GM12878 (cell line): Measurements from ENCODE around the gene ABCC3. TPM values are rescaled to one million over a fixed set of nuclear protein-coding genes. Genes with fewer than 3 reads are reported as not detected.

Source experiments
- FOXM1 ChIP-seq: IDR thresholded peaks from 2 replicates; pipeline ENCODE4 v1.6.1; 2012; ENCODE audit warnings: low read depth, mild to moderate bottlenecking, inconsistent platforms, low read length, moderate library complexity
- IKZF1 ChIP-seq: fragments of 450-650 bp; conservative IDR thresholded peaks from 2 replicates; pipeline ENCODE4 v1.6.1; 2017; ENCODE audit warnings: antibody characterized with exemption, mild to moderate bottlenecking
- IKZF2 ChIP-seq, 2 experiments: fragments of 450-650 bp; IDR thresholded peaks; 2 replicates each; pipeline ENCODE4 v1.6.1; 2017; ENCODE audit warnings: mild to moderate bottlenecking in 2 of 2, moderate library complexity in 2 of 2
- MEF2B ChIP-seq: fragments of 450-650 bp; IDR thresholded peaks from 2 replicates; pipeline ENCODE4 v1.6.1; 2018; ENCODE audit warnings: mild to moderate bottlenecking, moderate library complexity; ENCODE audit not compliant: partially characterized antibody, poor library complexity, severe bottlenecking
- RUNX3 ChIP-seq: IDR thresholded peaks from 2 replicates; pipeline ENCODE4 v1.6.1; 2012; ENCODE audit warnings: low read length, inconsistent platforms
- SPI1 ChIP-seq: IDR thresholded peaks from 2 replicates; pipeline ENCODE4 v1.6.1; 2011; ENCODE audit warnings: low read depth, mild to moderate bottlenecking, low read length, moderate library complexity, borderline replicate concordance; ENCODE audit not compliant: insufficient read depth
- polyA plus RNA-seq, 11 experiments: library from polyadenylated mRNA; depleted of rRNA in 4 of 11; unstranded in 6 of 11; stranded (reverse) in 5 of 11; fragments of >200 nt; fragmentation: Nextera tagmentation in 4 of 11; fragmentation: Illumina TruSeq in 1 of 11; extraction: Ambion mirVana in 4 of 11; extraction: Trizol in 1 of 11; gene quantifications; 1 replicate in 1 of 11; 2 replicates in 10 of 11; pipeline versions ENCODE4 v1.2.1 to v1.2.3, GENCODE V29; 2011 to 2016; ENCODE audit warnings: inconsistent platforms in 2 of 11, missing spikeins in 2 of 11, low read depth in 1 of 11
- total RNA-seq, 4 experiments: library from RNA; depleted of rRNA in 3 of 4; stranded (reverse); fragments of >200 nt in 3 of 4; fragmentation: Illumina TruSeq in 1 of 4; extraction: Trizol in 1 of 4; gene quantifications; 2 replicates each; pipeline versions ENCODE4 v1.2.1 to v1.2.3, GENCODE V29; 2013 to 2021
- TF ChIP-seq, protein P1 (sequence below): IDR thresholded peaks from 2 replicates; pipeline ENCODE4 v1.6.1; 2012; ENCODE audit warnings: mild to moderate bottlenecking, low read depth, low read length
- TF ChIP-seq, protein P2 (sequence below): fragments of 450-650 bp; IDR thresholded peaks from 2 replicates; pipeline ENCODE4 v1.6.1; 2017; ENCODE audit warnings: mild to moderate bottlenecking, moderate library complexity
- TF ChIP-seq, protein P3 (sequence below): fragments of 450-650 bp; formaldehyde crosslinking; IDR thresholded peaks from 2 replicates; pipeline ENCODE4 v1.5.0; 2022; ENCODE audit warnings: mild to moderate bottlenecking, missing genetic modification characterization

ABCC3 gene
- total and polyA plus RNA-seq, 10 of the 15 experiments (the other 5 are each of a cell fraction or from before 2014, with no cell fraction given), result 0.21 to 2.3 (median 0.71) TPM; not detected in 6

DNA sequence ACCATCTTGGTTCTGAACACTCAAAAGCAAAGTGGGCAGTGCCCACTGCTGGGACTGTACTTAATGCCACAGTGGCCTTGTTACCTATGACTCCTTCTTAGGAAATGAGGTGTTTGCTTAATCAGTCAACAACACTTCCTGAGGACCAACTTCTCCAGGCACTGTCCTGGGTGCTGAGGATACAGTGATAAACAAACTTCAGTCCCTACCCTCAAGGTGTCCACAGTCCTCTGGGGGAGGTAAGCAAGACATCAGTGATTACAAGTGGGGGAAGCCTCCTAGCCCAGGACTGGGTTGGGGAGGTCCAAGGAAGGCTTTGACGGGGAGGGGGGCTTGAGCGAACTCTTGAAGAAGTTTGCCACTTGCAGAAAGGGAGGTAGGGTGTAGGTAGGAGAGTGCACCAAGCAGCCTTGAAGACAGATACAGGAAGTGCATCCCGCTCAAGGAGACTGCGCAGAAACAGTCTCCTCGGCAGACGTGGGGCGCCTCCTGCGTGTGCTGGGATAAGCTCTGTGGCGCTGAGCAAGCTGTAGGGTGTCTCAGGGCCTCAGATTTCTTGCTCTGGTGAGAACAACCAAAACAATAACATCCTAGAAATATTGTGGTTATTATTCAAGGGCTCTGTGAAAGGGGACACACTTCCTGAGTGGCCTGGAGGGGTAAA is 2.6 kb upstream of the ABCC3 start (continued):
- TF ChIP-seq, protein P1, sequence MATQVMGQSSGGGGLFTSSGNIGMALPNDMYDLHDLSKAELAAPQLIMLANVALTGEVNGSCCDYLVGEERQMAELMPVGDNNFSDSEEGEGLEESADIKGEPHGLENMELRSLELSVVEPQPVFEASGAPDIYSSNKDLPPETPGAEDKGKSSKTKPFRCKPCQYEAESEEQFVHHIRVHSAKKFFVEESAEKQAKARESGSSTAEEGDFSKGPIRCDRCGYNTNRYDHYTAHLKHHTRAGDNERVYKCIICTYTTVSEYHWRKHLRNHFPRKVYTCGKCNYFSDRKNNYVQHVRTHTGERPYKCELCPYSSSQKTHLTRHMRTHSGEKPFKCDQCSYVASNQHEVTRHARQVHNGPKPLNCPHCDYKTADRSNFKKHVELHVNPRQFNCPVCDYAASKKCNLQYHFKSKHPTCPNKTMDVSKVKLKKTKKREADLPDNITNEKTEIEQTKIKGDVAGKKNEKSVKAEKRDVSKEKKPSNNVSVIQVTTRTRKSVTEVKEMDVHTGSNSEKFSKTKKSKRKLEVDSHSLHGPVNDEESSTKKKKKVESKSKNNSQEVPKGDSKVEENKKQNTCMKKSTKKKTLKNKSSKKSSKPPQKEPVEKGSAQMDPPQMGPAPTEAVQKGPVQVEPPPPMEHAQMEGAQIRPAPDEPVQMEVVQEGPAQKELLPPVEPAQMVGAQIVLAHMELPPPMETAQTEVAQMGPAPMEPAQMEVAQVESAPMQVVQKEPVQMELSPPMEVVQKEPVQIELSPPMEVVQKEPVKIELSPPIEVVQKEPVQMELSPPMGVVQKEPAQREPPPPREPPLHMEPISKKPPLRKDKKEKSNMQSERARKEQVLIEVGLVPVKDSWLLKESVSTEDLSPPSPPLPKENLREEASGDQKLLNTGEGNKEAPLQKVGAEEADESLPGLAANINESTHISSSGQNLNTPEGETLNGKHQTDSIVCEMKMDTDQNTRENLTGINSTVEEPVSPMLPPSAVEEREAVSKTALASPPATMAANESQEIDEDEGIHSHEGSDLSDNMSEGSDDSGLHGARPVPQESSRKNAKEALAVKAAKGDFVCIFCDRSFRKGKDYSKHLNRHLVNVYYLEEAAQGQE, result peak; percentile 67; the same call in 1 of the 2 replicates
- no peak for TF ChIP-seq IKZF1
- TF ChIP-seq IKZF2 (IDR thresholded peaks at IDR 0.05), result no peak
- TF ChIP-seq MEF2B, result no peak
- TF ChIP-seq FOXM1, result no peak
- TF ChIP-seq, protein P2, sequence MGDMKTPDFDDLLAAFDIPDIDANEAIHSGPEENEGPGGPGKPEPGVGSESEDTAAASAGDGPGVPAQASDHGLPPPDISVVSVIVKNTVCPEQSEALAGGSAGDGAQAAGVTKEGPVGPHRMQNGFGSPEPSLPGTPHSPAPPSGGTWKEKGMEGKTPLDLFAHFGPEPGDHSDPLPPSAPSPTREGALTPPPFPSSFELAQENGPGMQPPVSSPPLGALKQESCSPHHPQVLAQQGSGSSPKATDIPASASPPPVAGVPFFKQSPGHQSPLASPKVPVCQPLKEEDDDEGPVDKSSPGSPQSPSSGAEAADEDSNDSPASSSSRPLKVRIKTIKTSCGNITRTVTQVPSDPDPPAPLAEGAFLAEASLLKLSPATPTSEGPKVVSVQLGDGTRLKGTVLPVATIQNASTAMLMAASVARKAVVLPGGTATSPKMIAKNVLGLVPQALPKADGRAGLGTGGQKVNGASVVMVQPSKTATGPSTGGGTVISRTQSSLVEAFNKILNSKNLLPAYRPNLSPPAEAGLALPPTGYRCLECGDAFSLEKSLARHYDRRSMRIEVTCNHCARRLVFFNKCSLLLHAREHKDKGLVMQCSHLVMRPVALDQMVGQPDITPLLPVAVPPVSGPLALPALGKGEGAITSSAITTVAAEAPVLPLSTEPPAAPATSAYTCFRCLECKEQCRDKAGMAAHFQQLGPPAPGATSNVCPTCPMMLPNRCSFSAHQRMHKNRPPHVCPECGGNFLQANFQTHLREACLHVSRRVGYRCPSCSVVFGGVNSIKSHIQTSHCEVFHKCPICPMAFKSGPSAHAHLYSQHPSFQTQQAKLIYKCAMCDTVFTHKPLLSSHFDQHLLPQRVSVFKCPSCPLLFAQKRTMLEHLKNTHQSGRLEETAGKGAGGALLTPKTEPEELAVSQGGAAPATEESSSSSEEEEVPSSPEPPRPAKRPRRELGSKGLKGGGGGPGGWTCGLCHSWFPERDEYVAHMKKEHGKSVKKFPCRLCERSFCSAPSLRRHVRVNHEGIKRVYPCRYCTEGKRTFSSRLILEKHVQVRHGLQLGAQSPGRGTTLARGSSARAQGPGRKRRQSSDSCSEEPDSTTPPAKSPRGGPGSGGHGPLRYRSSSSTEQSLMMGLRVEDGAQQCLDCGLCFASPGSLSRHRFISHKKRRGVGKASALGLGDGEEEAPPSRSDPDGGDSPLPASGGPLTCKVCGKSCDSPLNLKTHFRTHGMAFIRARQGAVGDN, result 0 out of 2 replicates have a peak, but pooled peaks have one; percentile 28
- TF ChIP-seq RUNX3, result 0 out of 2 replicates have a peak, but pooled peaks have one; percentile 6
- peak; percentile 52; the same call in 1 of the 2 replicates for TF ChIP-seq SPI1
- TF ChIP-seq, protein P3, sequence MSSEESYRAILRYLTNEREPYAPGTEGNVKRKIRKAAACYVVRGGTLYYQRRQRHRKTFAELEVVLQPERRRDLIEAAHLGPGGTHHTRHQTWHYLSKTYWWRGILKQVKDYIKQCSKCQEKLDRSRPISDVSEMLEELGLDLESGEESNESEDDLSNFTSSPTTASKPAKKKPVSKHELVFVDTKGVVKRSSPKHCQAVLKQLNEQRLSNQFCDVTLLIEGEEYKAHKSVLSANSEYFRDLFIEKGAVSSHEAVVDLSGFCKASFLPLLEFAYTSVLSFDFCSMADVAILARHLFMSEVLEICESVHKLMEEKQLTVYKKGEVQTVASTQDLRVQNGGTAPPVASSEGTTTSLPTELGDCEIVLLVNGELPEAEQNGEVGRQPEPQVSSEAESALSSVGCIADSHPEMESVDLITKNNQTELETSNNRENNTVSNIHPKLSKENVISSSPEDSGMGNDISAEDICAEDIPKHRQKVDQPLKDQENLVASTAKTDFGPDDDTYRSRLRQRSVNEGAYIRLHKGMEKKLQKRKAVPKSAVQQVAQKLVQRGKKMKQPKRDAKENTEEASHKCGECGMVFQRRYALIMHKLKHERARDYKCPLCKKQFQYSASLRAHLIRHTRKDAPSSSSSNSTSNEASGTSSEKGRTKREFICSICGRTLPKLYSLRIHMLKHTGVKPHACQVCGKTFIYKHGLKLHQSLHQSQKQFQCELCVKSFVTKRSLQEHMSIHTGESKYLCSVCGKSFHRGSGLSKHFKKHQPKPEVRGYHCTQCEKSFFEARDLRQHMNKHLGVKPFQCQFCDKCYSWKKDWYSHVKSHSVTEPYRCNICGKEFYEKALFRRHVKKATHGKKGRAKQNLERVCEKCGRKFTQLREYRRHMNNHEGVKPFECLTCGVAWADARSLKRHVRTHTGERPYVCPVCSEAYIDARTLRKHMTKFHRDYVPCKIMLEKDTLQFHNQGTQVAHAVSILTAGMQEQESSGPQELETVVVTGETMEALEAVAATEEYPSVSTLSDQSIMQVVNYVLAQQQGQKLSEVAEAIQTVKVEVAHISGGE (CRISPR knock-in tag), result no peak
